ENCODE measurements around the gene PHB1. TPM values are rescaled to one million over a fixed set of nuclear protein-coding genes. Genes with fewer than 3 reads are reported as not detected.

Gene PHB1
- total and polyA plus RNA-seq, 2 of the 8 experiments (the other 6 are each of a cell fraction or from before 2014, with no cell fraction given), result 386 to 597 TPM

- Histone ChIP-seq H4K5ac (ENCODE audit: insufficient read length, low read depth, low read length) (no peak overlapping the region), H3K18ac (ENCODE audit: extremely low read depth, low read length) (no peak overlapping the region), H3K14ac (ENCODE audit: insufficient read length) (no peak overlapping the region), H3K36me3 (ENCODE audit: control insufficient read depth in 2 of 4, insufficient read depth in 4 of 4, low read length in 3 of 4) (no peaks in the 10 kb centered on the region), H4K20me1 (replicated peaks in 1 of 2; ENCODE audit: control insufficient read depth in 1 of 2, insufficient read depth in 2 of 2, low read length in 2 of 2) (no peaks in the 10 kb centered on the region), H3K27me3 (replicated peaks in 1 of 4; ENCODE audit: control insufficient read depth in 3 of 4, extremely low read depth in 1 of 4, insufficient read depth in 3 of 4, low read length in 3 of 4) (no peaks in the 10 kb centered on the region), H2AFZ (ENCODE audit: low read length) (no peak overlapping the region), H2BK15ac (ENCODE audit: low read length) (no peak overlapping the region), H3K56ac (replicated peaks; ENCODE audit: insufficient read length, low read depth, low read length) (no peak overlapping the region), H3K9me3 (ENCODE audit: insufficient read depth in 2 of 2, low read depth in 1 of 2, low read length in 1 of 2) (no peaks in the 10 kb centered on the region), H3K27ac (ENCODE audit: low read depth, low read length) (no peak overlapping the region), H3K23me2 (ENCODE audit: low read depth, low read length) (no peaks in the 10 kb centered on the region), H2BK12ac (ENCODE audit: low read depth, low read length) (no peak overlapping the region), H3K79me2 (ENCODE audit: control insufficient read depth in 1 of 2, insufficient read depth in 2 of 2, low read length in 2 of 2) (no peaks in the 10 kb centered on the region), H3K23ac (ENCODE audit: insufficient read length) (no peak overlapping the region), H3K4me1 (replicated peaks in 1 of 4; ENCODE audit: control insufficient read depth in 3 of 4, insufficient read depth in 4 of 4, low read length in 3 of 4) (no peaks in the 10 kb centered on the region), H3K4ac (replicated peaks; ENCODE audit: insufficient read length, low read depth, low read length) (no peak overlapping the region), H2BK120ac (replicated peaks; ENCODE audit: low read depth, low read length) (no peak overlapping the region), H3K4me3 (ENCODE audit: extremely low read depth in 1 of 4, insufficient read depth in 2 of 4, low read depth in 3 of 4, low read length in 4 of 4) (no peak overlapping the region), H2AK5ac (ENCODE audit: low read depth, low read length) (no peak overlapping the region), H4K91ac (replicated peaks; ENCODE audit: insufficient read length, low read length) (no peak overlapping the region), H3K9ac (replicated peaks in 1 of 4; ENCODE audit: extremely low read depth in 1 of 4, low read depth in 3 of 4, low read length in 3 of 4) (no peak overlapping the region), H3K79me1 (ENCODE audit: low read depth, low read length) (no peaks in the 10 kb centered on the region), H2BK20ac (ENCODE audit: low read length) (no peak overlapping the region), H3K4me2 (ENCODE audit: insufficient read depth in 1 of 2, low read depth in 2 of 2, low read length in 2 of 2) (no peak overlapping the region), H4K8ac (ENCODE audit: extremely low read depth, insufficient read depth, low read length) (no peak overlapping the region), H2BK5ac (ENCODE audit: low read depth, low read length) (no peak overlapping the region)
- ChIA-PET CTCF (ENCODE audit: partially characterized antibody) (interaction anchor here (0.7 to 3.5 kb wide), 12 partner anchors 7 to 72 kb away, joined by 3 to 16 read pairs (median 4); partner anchors contain the start of gene ZNF652), POLR2A (ENCODE audit: partially characterized antibody) (interaction anchor here (1.1 kb wide), 1 partner anchor 15 kb away, joined by 3 read pairs; no protein-coding TSS in a partner anchor)
- DNase-seq (ENCODE audit: low read depth in 1 of 2, low spot score in 2 of 2), result no peak
- no peak for FAIRE-seq
- no peak for TF ChIP-seq ATF3 (IDR thresholded peaks at IDR 0.05; ENCODE audit: insufficient read depth, low read depth, low read length)
- no peak for TF ChIP-seq RAD21 (IDR thresholded peaks at IDR 0.05 in 1 of 2, conservative IDR thresholded peaks at IDR 0.05 in 1 of 2; ENCODE audit: low read depth in 2 of 2, low read length in 2 of 2)
- no peak for TF ChIP-seq TEAD4 (IDR thresholded peaks at IDR 0.05; ENCODE audit: low read depth, low read length)
- TF ChIP-seq SUZ12 (IDR thresholded peaks at IDR 0.05; ENCODE audit: low read length), result no peak
- no peak for TF ChIP-seq GABPA (IDR thresholded peaks at IDR 0.05; ENCODE audit: borderline replicate concordance, insufficient read depth, low read length)
- 95% methylated on average over 10 of the region's 10 CpGs; no CpG with 5 or more reads in 1 of the 2 experiments for WGBS, 2 experiments (ENCODE audit: extremely low coverage in 1 of 2, insufficient coverage in 1 of 2, insufficient read length in 1 of 2, insufficient replicate concordance in 2 of 2, low coverage in 1 of 2, low lambda C conversion rate in 2 of 2, missing lambda C conversion rate in 1 of 2)
Observed at GRCh38 chr17:49386373-49386772, 28.3 kb downstream of the PHB1 start.
